HL-60 (cell line): ENCODE measurements around the gene TRAF7.

Experiments used
- DNase-seq, 2 experiments: peaks; one replicate each; pipeline ENCODE4 v3.0.0-alpha.2; 2010 to 2020; ENCODE audit warnings: low read depth in 1 of 2, low spot score in 1 of 2
- H3K27ac ChIP-seq: fragments of 250-450 bp; sonication (Bioruptor Pico); replicated peaks from 2 replicates; pipeline ENCODE4 v1.5.1; 2020; ENCODE audit warnings: mild to moderate bottlenecking, moderate library complexity
- H3K27me3 ChIP-seq: fragments of 250-450 bp; sonication (Bioruptor Pico); 2 replicates; pipeline ENCODE4 v1.5.1; 2021; ENCODE audit warnings: mild to moderate bottlenecking, moderate library complexity; ENCODE audit not compliant: insufficient read depth, poor library complexity, severe bottlenecking
- H3K4me3 ChIP-seq: replicated peaks from 2 replicates; pipeline ENCODE4 v1.5.1; 2011; ENCODE audit warnings: mild to moderate bottlenecking, control low read depth, low read length; ENCODE audit not compliant: insufficient read depth
- CTCF ChIP-seq: IDR thresholded peaks from one replicate; pipeline ENCODE4 v1.5.1; 2011; ENCODE audit warnings: low read length, control low read depth, inconsistent platforms; ENCODE audit not compliant: insufficient read depth
- GABPA ChIP-seq: IDR thresholded peaks from 2 replicates; pipeline ENCODE4 v1.6.1; 2012; ENCODE audit warnings: low read depth
- POLR2AphosphoS5 ChIP-seq: IDR thresholded peaks from 2 replicates; pipeline ENCODE4 v1.6.1; 2012; ENCODE audit warnings: low read depth
- REST ChIP-seq: IDR thresholded peaks from 2 replicates; pipeline ENCODE4 v1.6.1; 2012; ENCODE audit warnings: low read depth; ENCODE audit not compliant: insufficient replicate concordance
- SPI1 ChIP-seq: IDR thresholded peaks from 2 replicates; pipeline ENCODE4 v1.6.1; 2012; ENCODE audit warnings: low read depth, mild to moderate bottlenecking, borderline replicate concordance

Gene TRAF7

DNA sequence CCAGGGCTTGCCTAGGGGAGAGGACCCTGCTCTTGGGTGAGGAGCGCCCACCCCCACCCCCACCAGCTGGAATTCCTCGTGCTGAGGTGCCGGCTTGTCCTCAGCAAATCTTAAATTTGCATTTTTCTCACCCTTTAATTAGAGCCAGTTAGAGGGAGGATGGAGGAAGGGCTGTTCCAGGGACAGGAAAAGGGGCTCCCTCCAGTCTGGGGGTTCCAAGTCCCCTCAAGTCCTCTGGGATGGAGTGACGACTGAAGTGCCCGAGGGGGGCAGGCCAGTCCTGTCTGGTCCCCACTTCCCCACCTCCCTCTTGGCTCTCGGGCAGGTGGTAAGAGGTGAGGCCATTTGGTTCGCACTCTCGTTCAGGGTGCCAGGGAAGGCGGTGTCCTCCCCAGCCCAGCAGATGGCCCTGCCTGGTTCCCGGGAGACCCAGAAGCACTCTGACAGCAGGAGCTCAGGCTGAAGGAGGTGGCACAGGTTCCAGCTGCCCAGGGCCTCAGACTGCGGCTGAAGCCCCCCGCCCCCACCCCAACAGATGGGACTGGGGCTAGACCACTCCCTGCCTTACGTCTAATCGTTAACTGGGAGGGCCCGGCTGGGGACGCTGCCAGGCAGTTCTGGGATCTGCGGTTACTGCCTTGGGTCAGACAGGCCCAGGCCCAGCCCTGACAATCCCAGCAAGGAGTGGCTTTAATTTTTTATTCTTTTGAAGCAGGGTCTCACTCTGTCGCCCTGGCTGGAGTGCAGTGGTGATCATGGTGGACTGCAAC lies 5.0 kb upstream of the TRAF7 start:
- Histone ChIP-seq H3K27ac (no peak overlapping the region), H3K4me3 (no peak overlapping the region), H3K27me3 (no peaks in the 10 kb centered on the region)
- TF ChIP-seq POLR2AphosphoS5 (no peak), SPI1 (no peak), GABPA (no peak), REST (no peak), CTCF (no peak)
- DNase-seq = peak in 1 of 2 experiments; percentile 44

- peak in 1 of 2 experiments; percentile 38 for DNase-seq
- H3K4me3 ChIP-seq = no peak overlapping the region
- no peak overlapping the region for H3K27ac ChIP-seq
- no peaks in the 10 kb centered on the region for H3K27me3 ChIP-seq
- TF ChIP-seq CTCF = no peak
- peak; percentile 61 for TF ChIP-seq POLR2AphosphoS5
- no peak for TF ChIP-seq SPI1
- no peak for TF ChIP-seq REST
- no peak for TF ChIP-seq GABPA
Measured at GRCh38 chr16:2151188-2152091, 4.1 kb upstream of the TRAF7 start.

- DNase-seq = peak in 1 of 2 experiments; percentile 59
Measured at GRCh38 chr16:2152695-2153506, 2.7 kb upstream of the TRAF7 start.

More at GRCh38 chr16:2152695-2153506, 2.7 kb upstream of the TRAF7 start:
- Histone ChIP-seq H3K4me3 (peak overlapping the region; percentile 75), H3K27ac (peak overlapping the region; percentile 90), H3K27me3 (no peaks in the 10 kb centered on the region)
- TF ChIP-seq GABPA (no peak), POLR2AphosphoS5 (peak; percentile 91; the same call in 1 of the 2 replicates), CTCF (no peak), REST (no peak), SPI1 (no peak)
